ENCODE data around the gene ELAVL1. TPM values are rescaled to one million over a fixed set of nuclear protein-coding genes. Genes with fewer than 3 reads are reported as not detected.
"Not testable (repeated sequence)": the region's sequence is repeated elsewhere in the genome, so short reads cannot be mapped to it uniquely, and the experiment has no call there.

ELAVL1 gene
- total RNA-seq, 2 experiments from 2014 or later, result 65.4 to 168 TPM

GRCh38 chr19:7932930-7933300 is 72.5 kb downstream of the ELAVL1 start:
- POLR2A ChIA-PET, result no interaction called here
- H4K20me1 ChIP-seq (ENCODE audit: insufficient read depth, low read length), result no peaks in the 10 kb centered on the region

GRCh38 chr19:7932276-7932929 is 73.0 kb downstream of the ELAVL1 start:
- Histone ChIP-seq H2AFZ (ENCODE audit: low read length) (no peak overlapping the region), H3K4me1 (ENCODE audit: insufficient read depth, low read length, poor library complexity, severe bottlenecking) (no peaks in the 10 kb centered on the region), H3K9me2 (ENCODE audit: insufficient read depth, low read length) (no peaks in the 10 kb centered on the region), H3K4me3 (ENCODE audit: low read depth, low read length, poor library complexity, severe bottlenecking) (no peak overlapping the region), H3K9me3 (ENCODE audit: low read length) (no peaks in the 10 kb centered on the region), H3K27ac (ENCODE audit: low read depth, low read length, poor library complexity, severe bottlenecking) (no peak overlapping the region), H3K4me2 (ENCODE audit: low read length) (no peak overlapping the region), H3K79me2 (ENCODE audit: insufficient read depth, low read depth, low read length) (no peaks in the 10 kb centered on the region), H3K36me3 (ENCODE audit: insufficient read depth, low read length) (peaks cover 74% of the 10 kb centered on the region), H4K20me1 (ENCODE audit: insufficient read depth, low read length) (no peaks in the 10 kb centered on the region)
- no peak for DNase-seq (ENCODE audit: low spot score)
- ChIA-PET POLR2A (no interaction called here), CTCF (ENCODE audit: unreplicated experiment) (no interaction called here)
- BruUV-seq (replicated peaks), result no TSS peak
- intact Hi-C loops (cut with micrococcal nuclease; ENCODE audit: unreplicated experiment), result no loop called here
- TF ChIP-seq EZH2phosphoT487 (IDR thresholded peaks at IDR 0.05; ENCODE audit: borderline replicate concordance, low read depth, low read length), result no peak

More at GRCh38 chr19:7932930-7933300, 72.5 kb downstream of the ELAVL1 start:
- CTCF ChIA-PET (ENCODE audit: unreplicated experiment), result no interaction called here
- Histone ChIP-seq H3K36me3 (ENCODE audit: insufficient read depth, low read length) (peaks cover 79% of the 10 kb centered on the region), H3K9me3 (ENCODE audit: low read length) (no peaks in the 10 kb centered on the region), H3K4me2 (ENCODE audit: low read length) (no peak overlapping the region), H3K4me3 (ENCODE audit: low read depth, low read length, poor library complexity, severe bottlenecking) (no peak overlapping the region), H3K9me2 (ENCODE audit: insufficient read depth, low read length) (no peaks in the 10 kb centered on the region), H3K79me2 (ENCODE audit: insufficient read depth, low read depth, low read length) (no peaks in the 10 kb centered on the region), H3K27ac (ENCODE audit: low read depth, low read length, poor library complexity, severe bottlenecking) (no peak overlapping the region), H3K4me1 (ENCODE audit: insufficient read depth, low read length, poor library complexity, severe bottlenecking) (no peaks in the 10 kb centered on the region), H2AFZ (ENCODE audit: low read length) (no peak overlapping the region)
- no peak for TF ChIP-seq EZH2phosphoT487 (IDR thresholded peaks at IDR 0.05; ENCODE audit: borderline replicate concordance, low read depth, low read length)
- no peak for DNase-seq (ENCODE audit: low spot score)
- intact Hi-C loops (cut with micrococcal nuclease; ENCODE audit: unreplicated experiment), result no loop called here
- BruUV-seq (replicated peaks), result no TSS peak

DNA sequence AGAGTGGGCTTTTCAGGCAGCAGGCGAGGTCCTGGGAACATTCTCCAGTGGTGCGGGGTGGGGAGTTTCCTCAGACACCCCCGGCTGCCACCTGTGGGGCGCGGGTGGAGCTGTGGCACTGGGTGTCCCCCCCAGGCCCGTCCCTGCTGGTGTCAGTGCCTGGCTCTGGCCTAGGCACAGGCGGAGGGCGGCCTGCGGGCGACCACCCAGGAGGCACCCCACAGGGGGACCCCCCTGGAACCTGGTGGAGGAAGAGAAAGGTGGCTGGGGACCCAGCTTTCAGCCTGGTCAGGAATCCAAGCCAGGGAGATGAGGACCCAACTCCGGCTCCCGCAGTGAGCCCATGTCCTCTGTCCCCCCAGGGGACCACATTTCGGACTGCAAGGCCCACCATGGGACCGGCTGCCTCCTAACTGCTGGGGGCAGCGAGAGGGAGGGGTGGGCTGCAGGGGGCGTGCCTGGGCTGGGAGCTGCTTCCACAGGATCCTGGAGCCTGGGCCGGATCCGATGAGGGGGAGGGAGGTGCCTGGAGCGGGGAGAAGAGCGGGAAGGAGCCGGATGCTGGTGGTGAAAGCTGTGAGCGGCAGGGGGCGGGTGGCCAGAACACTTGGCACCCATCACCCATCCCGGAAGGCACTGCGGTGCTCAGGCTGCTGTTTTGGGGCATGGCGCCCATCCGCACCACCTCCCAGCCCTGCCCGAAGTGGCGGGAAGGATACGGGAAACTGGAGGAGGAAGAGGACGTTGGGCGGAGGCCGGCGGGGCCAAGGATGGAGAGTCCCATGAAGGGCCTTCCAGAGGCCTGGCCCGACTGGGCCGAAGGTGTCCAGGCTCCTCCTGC is 74.0 kb downstream of the ELAVL1 start:
- H3K4me3 ChIP-seq (ENCODE audit: low read depth, low read length, poor library complexity, severe bottlenecking), result no peak overlapping the region
- ChIA-PET CTCF (ENCODE audit: unreplicated experiment) (no interaction called here), POLR2A (no interaction called here)
- no peak overlapping the region for H3K4me2 ChIP-seq (ENCODE audit: low read length)
- H3K9me2 ChIP-seq (ENCODE audit: insufficient read depth, low read length), result no peaks in the 10 kb centered on the region
- DNase-seq (ENCODE audit: low spot score), result no peak
- no TSS peak for BruUV-seq (replicated peaks)
- H2AFZ ChIP-seq (ENCODE audit: low read length), result no peak overlapping the region
- intact Hi-C loops (cut with micrococcal nuclease; ENCODE audit: unreplicated experiment), result no loop called here
- no peaks in the 10 kb centered on the region for H3K9me3 ChIP-seq (ENCODE audit: low read length)
- TF ChIP-seq EZH2phosphoT487 (IDR thresholded peaks at IDR 0.05; ENCODE audit: borderline replicate concordance, low read depth, low read length), result no peak
- peaks cover 71% of the 10 kb centered on the region for H3K36me3 ChIP-seq (ENCODE audit: insufficient read depth, low read length)
- H4K20me1 ChIP-seq (ENCODE audit: insufficient read depth, low read length), result no peaks in the 10 kb centered on the region
- H3K27ac ChIP-seq (ENCODE audit: low read depth, low read length, poor library complexity, severe bottlenecking), result no peak overlapping the region
- peaks cover under 1% of the 10 kb centered on the region for H3K4me1 ChIP-seq (ENCODE audit: insufficient read depth, low read length, poor library complexity, severe bottlenecking)
- H3K79me2 ChIP-seq (ENCODE audit: insufficient read depth, low read depth, low read length), result no peaks in the 10 kb centered on the region

DNA sequence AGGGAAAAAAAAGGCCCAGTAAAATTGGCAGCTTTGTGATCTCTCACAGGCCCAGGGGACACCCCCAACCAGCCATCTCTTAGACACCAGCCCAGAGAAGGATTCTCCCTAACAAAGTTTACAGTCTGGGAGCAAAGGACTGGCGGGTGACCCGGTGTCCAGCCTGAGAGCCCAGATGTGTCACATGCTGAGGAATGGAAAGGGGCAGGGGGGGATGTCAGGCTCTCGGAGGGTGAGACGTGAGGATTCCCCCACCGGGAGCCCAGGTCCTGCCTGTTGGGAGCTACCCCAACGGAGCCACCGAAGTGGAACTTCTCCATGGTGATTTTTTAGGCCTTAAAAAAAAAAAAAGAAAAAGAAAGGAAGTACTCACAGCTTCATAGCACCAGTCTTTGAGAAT is 74.7 kb downstream of the ELAVL1 start:
- BruUV-seq (replicated peaks), result no TSS peak
- intact Hi-C loops (cut with micrococcal nuclease; ENCODE audit: unreplicated experiment), result no loop called here

DNA sequence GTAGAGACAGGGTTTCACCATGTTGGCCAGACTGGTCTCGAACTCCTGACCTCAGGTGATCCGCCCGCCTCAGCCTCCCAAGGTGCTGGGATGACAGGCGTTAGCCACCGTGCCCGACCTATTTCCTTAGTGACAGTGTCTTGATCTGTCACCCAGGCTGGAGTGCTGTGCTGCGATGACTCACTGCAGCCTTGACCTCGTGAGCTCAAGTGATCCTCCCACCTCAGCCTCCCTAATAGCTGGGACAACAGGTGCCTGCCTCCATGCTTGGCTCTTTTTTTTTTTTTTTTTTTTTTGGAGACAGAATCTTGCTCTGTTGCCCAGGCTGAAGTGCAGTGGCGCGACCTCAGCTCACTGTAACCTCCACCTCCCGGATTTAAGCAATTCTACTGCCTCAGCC is 75.4 kb downstream of the ELAVL1 start:
- DNase-seq (ENCODE audit: low spot score); H2AFZ ChIP-seq (ENCODE audit: low read length); POLR2A ChIA-PET; H3K79me2 ChIP-seq (ENCODE audit: insufficient read depth, low read depth, low read length); BruUV-seq (replicated peaks); intact Hi-C loops (cut with micrococcal nuclease; ENCODE audit: unreplicated experiment); H3K4me1 ChIP-seq (ENCODE audit: insufficient read depth, low read length, poor library complexity, severe bottlenecking); H3K9me3 ChIP-seq (ENCODE audit: low read length); H3K9me2 ChIP-seq (ENCODE audit: insufficient read depth, low read length); H3K4me3 ChIP-seq (ENCODE audit: low read depth, low read length, poor library complexity, severe bottlenecking); H4K20me1 ChIP-seq (ENCODE audit: insufficient read depth, low read length); CTCF ChIA-PET (ENCODE audit: unreplicated experiment); H3K27ac ChIP-seq (ENCODE audit: low read depth, low read length, poor library complexity, severe bottlenecking); H3K4me2 ChIP-seq (ENCODE audit: low read length): not testable (repeated sequence)
- H3K36me3 ChIP-seq (ENCODE audit: insufficient read depth, low read length), result peaks cover 60% of the 10 kb centered on the region

More for the DNA sequence above, 74.7 kb downstream of the ELAVL1 start:
- DNase-seq (ENCODE audit: low spot score), result no peak
- H3K9me3 ChIP-seq (ENCODE audit: low read length), result no peaks in the 10 kb centered on the region
- ChIA-PET POLR2A (interaction anchor here (0.6 kb wide), 1 partner anchor 91 kb away, joined by 3 read pairs; no protein-coding TSS in a partner anchor), CTCF (ENCODE audit: unreplicated experiment) (no interaction called here)
- H3K4me3 ChIP-seq (ENCODE audit: low read depth, low read length, poor library complexity, severe bottlenecking), result no peak overlapping the region
- no peak overlapping the region for H3K4me2 ChIP-seq (ENCODE audit: low read length)
- no peak overlapping the region for H3K27ac ChIP-seq (ENCODE audit: low read depth, low read length, poor library complexity, severe bottlenecking)
- H2AFZ ChIP-seq (ENCODE audit: low read length), result no peak overlapping the region
- peaks cover 5% of the 10 kb centered on the region for H3K4me1 ChIP-seq (ENCODE audit: insufficient read depth, low read length, poor library complexity, severe bottlenecking)
- peaks cover 66% of the 10 kb centered on the region for H3K36me3 ChIP-seq (ENCODE audit: insufficient read depth, low read length)
- no peaks in the 10 kb centered on the region for H4K20me1 ChIP-seq (ENCODE audit: insufficient read depth, low read length)
- H3K9me2 ChIP-seq (ENCODE audit: insufficient read depth, low read length), result no peaks in the 10 kb centered on the region
- H3K79me2 ChIP-seq (ENCODE audit: insufficient read depth, low read depth, low read length), result no peaks in the 10 kb centered on the region
- TF ChIP-seq EZH2phosphoT487 (IDR thresholded peaks at IDR 0.05; ENCODE audit: borderline replicate concordance, low read depth, low read length), result no peak
- TF ChIP-seq CTCF (conservative IDR thresholded peaks at IDR 0.05; ENCODE audit: low read length), result no peak
